T-helper 1 cell treated with Interleukin-12 subunit alpha and Interleukin-12 subunit beta and Interleukin-4 antibody, amounts not matched to agents 30 ng/mL and 1 ng/mL, for 36 hours (primary cell): Measurements from ENCODE around the gene GATA1. TPM values are rescaled to one million over a fixed set of nuclear protein-coding genes. Genes with fewer than 3 reads are reported as not detected.

Experiments used
- intact Hi-C: fragments of 100-400 bp; cut with micrococcal nuclease; formaldehyde crosslinking; loops from one replicate; pipeline ENCODE4 v1.15.1; 2024
- total RNA-seq: library from RNA; stranded (reverse); gene quantifications from 2 replicates; pipeline ENCODE4 v1.2.3, GENCODE V29; 2022

GATA1 gene
- total RNA-seq, 1 donor from 2014 or later = not detected

GRCh38 chrX:48839686-48840085 is 53.3 kb downstream of the GATA1 start:
- intact Hi-C loops = no loop called here

Other genes with a start within 250 kb of the GATA1 start
- gene TBC1D25, start 246.9 kb upstream of the GATA1 start, total RNA-seq = 20.1 and 22.4 TPM in 2 replicates
- gene RBM3, start 212.1 kb upstream of the GATA1 start, total RNA-seq = 343 and 349 TPM in 2 replicates
- 50.0 and 55.0 TPM in 2 replicates for gene WDR13, start 189.1 kb upstream of the GATA1 start, total RNA-seq
- gene WAS, start 102.8 kb upstream of the GATA1 start, total RNA-seq = 151 and 162 TPM in 2 replicates
- 21.7 and 25.0 TPM in 2 replicates for gene SUV39H1, start 89.9 kb upstream of the GATA1 start, total RNA-seq
- gene GLOD5, start 24.8 kb upstream of the GATA1 start, total RNA-seq = not detected in 2 replicates
- 83.1 and 87.3 TPM in 2 replicates for gene HDAC6, start 15.5 kb downstream of the GATA1 start, total RNA-seq
- gene ERAS, start 39.9 kb downstream of the GATA1 start, total RNA-seq = not detected in 2 replicates
- 0.56 and 0.78 TPM in 2 replicates for gene PCSK1N, start 49.0 kb downstream of the GATA1 start, total RNA-seq
- 48.0 and 49.4 TPM in 2 replicates for gene TIMM17B, start 111.2 kb downstream of the GATA1 start, total RNA-seq
- 88.9 and 92.0 TPM in 2 replicates for gene PQBP1, start 111.3 kb downstream of the GATA1 start, total RNA-seq
- 22.8 and 25.6 TPM in 2 replicates for gene SLC35A2, start 125.1 kb downstream of the GATA1 start, total RNA-seq
- 342 and 350 TPM in 2 replicates for gene PIM2, start 132.4 kb downstream of the GATA1 start, total RNA-seq
- gene OTUD5, start 171.0 kb downstream of the GATA1 start, total RNA-seq = 68.4 and 71.1 TPM in 2 replicates
- 5.0 and 6.3 TPM in 2 replicates for gene KCND1, start 185.3 kb downstream of the GATA1 start, total RNA-seq
- 103 and 110 TPM in 2 replicates for gene GRIPAP1, start 215.7 kb downstream of the GATA1 start, total RNA-seq